IMR-90 (cell line): Measurements from ENCODE around the gene SCYL3. TPM values are rescaled to one million over a fixed set of nuclear protein-coding genes. Genes with fewer than 3 reads are reported as not detected.

Source experiments
- ATAC-seq: fragments of 200-7000 bp; cut with Tn5 transposase; 2 replicates; pipeline ENCODE4 v1.9.1; 2020; ENCODE audit warnings: low read depth, mild to moderate bottlenecking, moderate library complexity
- BruUV-seq: library from RNA; stranded (reverse); fragments of 400-500 nt; replicated peaks from 2 replicates; lab custom pipeline; 2021; lab: Mats Ljungman, UMichigan
- CTCF ChIA-PET: fragments of 300-600 bp; formaldehyde crosslinking; extraction: SDS; loops from one replicate; lab custom pipeline; 2021; ENCODE audit warnings: antibody characterized with exemption; lab: Yijun Ruan, JAX
- POLR2A ChIA-PET: fragments of 300-600 bp; sonication (Branson Sonifier 250); formaldehyde crosslinking; loops from one replicate; lab custom pipeline; 2022; ENCODE audit warnings: antibody characterized with exemption; ENCODE audit not compliant: unreplicated experiment; lab: Charles Lee
- DNase-seq: peaks from one replicate; pipeline ENCODE4 v3.0.0; 2013
- H2AFZ ChIP-seq: replicated peaks from 2 replicates; pipeline ENCODE3; 2013; ENCODE audit warnings: low read length, mild to moderate bottlenecking; ENCODE audit not compliant: poor library complexity
- H2AK5ac ChIP-seq: 2 replicates; pipeline ENCODE4 v1.6.1; 2013; ENCODE audit warnings: low read depth, low read length, inconsistent platforms
- H2AK9ac ChIP-seq: replicated peaks from 2 replicates; pipeline ENCODE3; 2013; ENCODE audit warnings: mild to moderate bottlenecking, low read depth, low read length, moderate library complexity; ENCODE audit not compliant: poor library complexity
- H2BK120ac ChIP-seq: 2 replicates; pipeline ENCODE4 v1.6.1; 2013; ENCODE audit warnings: low read depth, low read length, inconsistent platforms
- H2BK15ac ChIP-seq: 3 replicates; pipeline ENCODE4 v1.6.1; 2013; ENCODE audit warnings: low read depth, low read length, inconsistent platforms
- H2BK20ac ChIP-seq: 2 replicates; pipeline ENCODE4 v1.6.1; 2013; ENCODE audit warnings: low read depth, mild to moderate bottlenecking, inconsistent platforms, low read length, moderate library complexity
- H2BK5ac ChIP-seq: 2 replicates; pipeline ENCODE4 v1.6.1; 2013; ENCODE audit warnings: mild to moderate bottlenecking, low read depth, low read length, inconsistent platforms; ENCODE audit not compliant: poor library complexity, severe bottlenecking
- H3K14ac ChIP-seq: replicated peaks from 2 replicates; pipeline ENCODE4 v1.6.1; 2013; ENCODE audit warnings: low read depth, low read length, inconsistent platforms
- H3K18ac ChIP-seq: 2 replicates; pipeline ENCODE4 v1.6.1; 2013; ENCODE audit warnings: low read depth, low read length, control low read depth
- H3K23ac ChIP-seq: 2 replicates; pipeline ENCODE4 v1.6.1; 2013; ENCODE audit warnings: low read depth, low read length, inconsistent platforms
- H3K27ac ChIP-seq: 2 replicates; pipeline ENCODE4 v1.5.1; 2013; ENCODE audit warnings: mild to moderate bottlenecking, control low read depth, low read length; ENCODE audit not compliant: insufficient read depth
- H3K27me3 ChIP-seq: 2 replicates; pipeline ENCODE4 v1.6.1; 2013; ENCODE audit warnings: low read length; ENCODE audit not compliant: control insufficient read depth, insufficient read depth
- H3K36me3 ChIP-seq: 2 replicates; pipeline ENCODE4 v1.6.1; 2013; ENCODE audit warnings: low read length, mixed read lengths; ENCODE audit not compliant: control insufficient read depth, insufficient read depth
- H3K4ac ChIP-seq: 2 replicates; pipeline ENCODE4 v1.6.1; 2013; ENCODE audit warnings: low read depth, low read length, inconsistent platforms
- H3K4me1 ChIP-seq: 2 replicates; pipeline ENCODE4 v1.6.1; 2013; ENCODE audit warnings: low read length, mixed read lengths; ENCODE audit not compliant: control insufficient read depth, insufficient read depth
- H3K4me2 ChIP-seq: 2 replicates; pipeline ENCODE4 v1.6.1; 2013; ENCODE audit warnings: low read depth, mild to moderate bottlenecking, control low read depth, low read length, moderate library complexity
- H3K4me3 ChIP-seq: 2 replicates; pipeline ENCODE4 v1.5.1; 2013; ENCODE audit warnings: low read depth, mild to moderate bottlenecking, control low read depth, low read length, moderate library complexity; ENCODE audit not compliant: insufficient read depth
- H3K56ac ChIP-seq: 2 replicates; pipeline ENCODE4 v1.6.1; 2013; ENCODE audit warnings: low read length, inconsistent platforms; ENCODE audit not compliant: insufficient read depth; ENCODE audit errors: extremely low read depth
- H3K79me1 ChIP-seq, 2 experiments: 2 replicates each; pipeline ENCODE4 v1.6.1; 2013; ENCODE audit warnings: low read length in 2 of 2, inconsistent platforms in 1 of 2, low read depth in 1 of 2
- H3K9ac ChIP-seq: 2 replicates; pipeline ENCODE4 v1.6.1; 2013; ENCODE audit warnings: low read depth, low read length, control low read depth
- H3K9me1 ChIP-seq: 2 replicates; pipeline ENCODE4 v1.6.1; 2013; ENCODE audit warnings: low read length, inconsistent platforms; ENCODE audit not compliant: insufficient read depth
- H3K9me3 ChIP-seq: 2 replicates; pipeline ENCODE4 v1.6.1; 2013; ENCODE audit warnings: low read length; ENCODE audit not compliant: control insufficient read depth, insufficient read depth
- H4K20me1 ChIP-seq: 2 replicates; pipeline ENCODE4 v1.6.1; 2013; ENCODE audit warnings: low read length, inconsistent platforms; ENCODE audit not compliant: insufficient read depth
- H4K5ac ChIP-seq: 2 replicates; pipeline ENCODE4 v1.6.1; 2013; ENCODE audit warnings: mild to moderate bottlenecking, low read depth, low read length, control low read depth
- H4K8ac ChIP-seq, 2 experiments: 2 replicates each; pipeline ENCODE4 v1.6.1; 2013; ENCODE audit warnings: low read depth in 2 of 2, low read length in 2 of 2, control low read depth in 1 of 2, inconsistent platforms in 1 of 2
- H4K91ac ChIP-seq: 2 replicates; pipeline ENCODE4 v1.6.1; 2013; ENCODE audit warnings: low read depth, low read length, inconsistent platforms; ENCODE audit not compliant: insufficient read depth
- BHLHE40 ChIP-seq: fragments of 150-350 bp; IDR thresholded peaks from 2 replicates; pipeline ENCODE4 v1.6.1; 2016; ENCODE audit warnings: mild to moderate bottlenecking, low read depth, low read length
- CEBPB ChIP-seq: IDR thresholded peaks from 2 replicates; pipeline ENCODE4 v1.6.1; 2012; ENCODE audit warnings: low read depth, low read length, improper control_type of control experiment
- CHD1 ChIP-seq: IDR thresholded peaks from 2 replicates; pipeline ENCODE4 v1.6.1; 2012; ENCODE audit warnings: low read depth, low read length, improper control_type of control experiment
- ELK1 ChIP-seq: fragments of 150-350 bp; IDR thresholded peaks from 2 replicates; pipeline ENCODE4 v1.6.1; 2016; ENCODE audit warnings: low read depth, mild to moderate bottlenecking, low read length, moderate library complexity, borderline replicate concordance
- FOS ChIP-seq: fragments of 150-350 bp; IDR thresholded peaks from 2 replicates; pipeline ENCODE4 v1.6.1; 2016; ENCODE audit warnings: low read depth, low read length
- MAFK ChIP-seq: IDR thresholded peaks from 2 replicates; pipeline ENCODE4 v1.6.1; 2012; ENCODE audit warnings: low read depth, low read length, improper control_type of control experiment
- MAZ ChIP-seq: IDR thresholded peaks from 2 replicates; pipeline ENCODE4 v1.6.1; 2012; ENCODE audit warnings: low read depth, mild to moderate bottlenecking, low read length, improper control_type of control experiment, moderate library complexity, borderline replicate concordance
- NFE2L2 ChIP-seq: fragments of 150-350 bp; IDR thresholded peaks from 2 replicates; pipeline ENCODE4 v1.6.1; 2016; ENCODE audit warnings: low read depth, mild to moderate bottlenecking, low read length
- POLR2A ChIP-seq: IDR thresholded peaks from 2 replicates; pipeline ENCODE4 v1.6.1; 2012; ENCODE audit warnings: mild to moderate bottlenecking, low read depth, low read length
- RAD21 ChIP-seq: IDR thresholded peaks from 2 replicates; pipeline ENCODE4 v1.6.1; 2012; ENCODE audit warnings: low read length, improper control_type of control experiment
- RCOR1 ChIP-seq: IDR thresholded peaks from 2 replicates; pipeline ENCODE4 v1.6.1; 2012; ENCODE audit warnings: mild to moderate bottlenecking, low read length, improper control_type of control experiment; ENCODE audit not compliant: insufficient replicate concordance
- RFX5 ChIP-seq: IDR thresholded peaks from 2 replicates; pipeline ENCODE4 v1.8.0; 2012; ENCODE audit warnings: low read depth, mild to moderate bottlenecking, low read length, moderate library complexity
- SMC3 ChIP-seq: fragments of 150-350 bp; IDR thresholded peaks from 2 replicates; pipeline ENCODE4 v1.6.1; 2016; ENCODE audit warnings: low read depth, mild to moderate bottlenecking, antibody characterized with exemption, low read length, moderate library complexity
- USF2 ChIP-seq: fragments of 150-350 bp; IDR thresholded peaks from 2 replicates; pipeline ENCODE4 v1.6.1; 2017; ENCODE audit warnings: mild to moderate bottlenecking, antibody characterized with exemption, low read length, low read depth
- WGBS, 2 experiments: methylation state at CpG; one replicate each; pipeline versions ENCODE4 v1.1.5 to v1.1.7; 2013; ENCODE audit warnings: missing lambda C conversion rate in 2 of 2; ENCODE audit not compliant: insufficient read length in 1 of 2; ENCODE audit errors: extremely low coverage in 2 of 2; 5-methylcytosine and 5-hydroxymethylcytosine counted together
- dilution Hi-C: fragments of 300-500 bp; cut with HindIII; formaldehyde crosslinking; loops from one replicate; pipeline ENCODE4 v1.14.3; 2018; ENCODE audit warnings: low sequenced_read_pairs; ENCODE audit not compliant: unreplicated experiment
- in situ Hi-C: fragments of 300-500 bp; cut with MboI; formaldehyde crosslinking; loops from 3 replicates; pipeline ENCODE4 v1.14.3; 2019; ENCODE audit warnings: low sequenced_read_pairs, inconsistent platforms, mixed read lengths
- intact Hi-C: fragments of 100-400 bp; cut with micrococcal nuclease; formaldehyde crosslinking; loops from 2 replicates; pipeline ENCODE4 v1.10.0; 2022
- polyA plus RNA-seq, 3 experiments: library from polyadenylated mRNA; depleted of rRNA; stranded (reverse); fragments of >200 nt; gene quantifications; 2 replicates each; pipeline ENCODE4 v1.2.3, GENCODE V29; 2012; ENCODE audit warnings: low replicate concordance in 1 of 3
- total RNA-seq: library from RNA; depleted of rRNA; stranded (reverse); fragments of >200 nt; gene quantifications from 2 replicates; pipeline ENCODE4 v1.2.3, GENCODE V29; 2012

The SCYL3 gene
- total and polyA plus RNA-seq, 2 of the 4 experiments (the other 2 are of a cell fraction), result 3.9 to 8.4 TPM

GRCh38 chr1:169859001-169859400, 34.7 kb downstream of the SCYL3 start:
- no peak overlapping the region for H3K4me3 ChIP-seq
- no peak overlapping the region for H2AFZ ChIP-seq
- ATAC-seq, result no peak
- H3K56ac ChIP-seq, result no peak overlapping the region
- intact Hi-C loops (no loop called here), in situ Hi-C loops (no loop called here), dilution Hi-C loops (no loop called here)
- H3K9me1 ChIP-seq, result peaks cover 2% of the 10 kb centered on the region; the same call in 1 of the 2 replicates
- no peak overlapping the region for H2AK9ac ChIP-seq
- H3K9ac ChIP-seq, result no peak overlapping the region
- BruUV-seq, result no TSS peak
- H2AK5ac ChIP-seq, result no peak overlapping the region
- WGBS, 2 experiments, result no CpG with 5 or more reads among the region's 4 CpGs
- H3K36me3 ChIP-seq, result peaks cover 37% of the 10 kb centered on the region
- H3K27ac ChIP-seq, result no peak overlapping the region
- H4K8ac ChIP-seq, result no peak overlapping the region
- peaks cover 0 to 3% of the 10 kb centered on the region in 2 experiments; a peak in 1 of 4 replicates for H3K79me1 ChIP-seq
- no peak overlapping the region for H4K5ac ChIP-seq
- no peaks in the 10 kb centered on the region for H4K20me1 ChIP-seq
- 0 out of 2 replicates have a peak overlapping the region, but pooled peaks have one; percentile 32 for H4K91ac ChIP-seq
- H3K14ac ChIP-seq, result no peak overlapping the region
- no peaks in the 10 kb centered on the region for H3K9me3 ChIP-seq
- ChIA-PET CTCF (no interaction called here), POLR2A (no interaction called here)
- no peak overlapping the region for H3K18ac ChIP-seq
- no peak overlapping the region for H2BK15ac ChIP-seq
- no peak overlapping the region for H3K4me2 ChIP-seq
- 0 out of 2 replicates have a peak, but pooled peaks cover 1% of the 10 kb centered on the region for H3K4me1 ChIP-seq
- TF ChIP-seq MAFK (no peak), USF2 (no peak), CEBPB (no peak), RAD21 (no peak), ELK1 (no peak), RCOR1 (no peak), RFX5 (no peak), FOS (no peak), BHLHE40 (no peak), NFE2L2 (no peak), POLR2A (no peak), MAZ (no peak), CHD1 (no peak), SMC3 (no peak)
- H2BK120ac ChIP-seq, result no peak overlapping the region
- peak overlapping the region; percentile 67; the same call in 1 of the 2 replicates for H3K4ac ChIP-seq
- H2BK5ac ChIP-seq, result no peak overlapping the region
- DNase-seq, result no peak
- H2BK20ac ChIP-seq, result 0 out of 2 replicates have a peak overlapping the region, but pooled peaks have one; percentile 34
- H3K27me3 ChIP-seq, result no peaks in the 10 kb centered on the region
- no peak overlapping the region for H3K23ac ChIP-seq
